HG03457 (cell line): ENCODE results near the gene TDRD7.
"Not testable (repeated sequence)": the region's sequence is repeated elsewhere in the genome, so short reads cannot be mapped to it uniquely, and the experiment has no call there.

Experiments used
- ATAC-seq: cut with Tn5 transposase; IDR thresholded peaks from one replicate; pipeline ENCODE4 v1.9.1; 2021; ENCODE audit warnings: moderate number of reproducible peaks; ENCODE audit not compliant: unreplicated experiment

The TDRD7 gene

DNA sequence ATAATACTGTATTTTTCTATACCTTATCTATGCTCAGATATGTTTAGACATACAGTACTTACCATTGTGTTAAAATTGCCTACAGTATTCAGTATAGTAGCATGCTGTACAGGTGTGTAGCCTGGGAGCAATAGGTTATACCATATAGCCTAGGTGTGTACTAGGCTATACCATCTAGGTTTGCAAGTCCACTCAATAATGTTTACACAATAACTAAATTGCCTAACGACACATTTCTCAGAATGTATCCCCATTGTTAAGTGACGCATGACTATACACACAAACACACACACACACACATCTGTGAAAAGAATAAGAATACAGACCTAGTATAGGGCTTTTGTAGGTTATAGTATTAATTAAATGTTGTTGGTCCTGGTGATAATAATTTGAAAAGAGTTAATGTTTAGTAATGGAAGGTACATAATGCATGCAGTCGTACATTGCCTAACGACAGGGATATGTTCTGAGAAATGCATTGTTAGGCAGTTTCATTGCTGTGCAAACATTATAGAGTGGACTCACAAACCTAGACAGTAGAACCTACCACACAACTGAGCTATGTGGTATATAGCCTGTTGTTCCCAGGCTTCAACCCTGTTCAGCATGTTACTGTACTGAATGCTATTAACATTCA, 13.6 kb downstream of the TDRD7 start:
- ATAC-seq = no peak

DNA sequence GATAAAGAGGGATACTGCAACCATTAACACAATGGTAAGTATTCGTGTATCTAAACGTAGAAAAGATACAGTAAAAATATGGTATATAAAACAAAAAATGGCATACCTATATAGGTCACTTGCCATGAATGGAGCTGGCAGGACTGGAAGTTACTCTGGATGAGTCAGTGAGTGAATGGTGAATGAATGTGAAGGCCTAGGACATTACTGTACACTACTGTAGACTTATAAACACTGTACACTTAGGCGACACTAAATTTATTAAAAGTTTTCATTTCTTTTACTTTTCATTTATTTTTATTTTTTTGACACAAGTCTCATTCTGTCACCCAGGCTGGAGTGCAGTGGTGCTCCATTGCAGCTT, 14.1 kb downstream of the TDRD7 start:
- no peak for ATAC-seq

DNA sequence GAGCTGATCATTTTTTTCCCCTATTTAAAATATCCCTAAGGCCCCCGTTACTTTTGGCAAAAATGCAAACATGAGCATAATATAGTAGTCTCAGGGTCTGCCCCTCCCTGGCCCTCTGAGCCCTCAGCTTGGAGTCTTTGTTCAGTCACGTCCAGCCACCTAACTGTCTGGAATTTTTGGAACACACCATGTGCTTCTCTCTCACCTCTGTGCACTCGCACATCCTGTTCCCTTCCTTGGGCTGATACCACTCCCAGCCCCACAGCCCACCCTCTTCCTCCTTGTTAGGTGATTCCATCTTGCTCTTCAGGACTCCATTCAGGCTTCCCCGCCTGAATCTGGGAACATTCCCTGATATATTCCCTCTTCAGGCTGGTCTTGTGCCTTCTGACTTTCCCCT, 16.0 kb downstream of the TDRD7 start:
- no peak for ATAC-seq

DNA sequence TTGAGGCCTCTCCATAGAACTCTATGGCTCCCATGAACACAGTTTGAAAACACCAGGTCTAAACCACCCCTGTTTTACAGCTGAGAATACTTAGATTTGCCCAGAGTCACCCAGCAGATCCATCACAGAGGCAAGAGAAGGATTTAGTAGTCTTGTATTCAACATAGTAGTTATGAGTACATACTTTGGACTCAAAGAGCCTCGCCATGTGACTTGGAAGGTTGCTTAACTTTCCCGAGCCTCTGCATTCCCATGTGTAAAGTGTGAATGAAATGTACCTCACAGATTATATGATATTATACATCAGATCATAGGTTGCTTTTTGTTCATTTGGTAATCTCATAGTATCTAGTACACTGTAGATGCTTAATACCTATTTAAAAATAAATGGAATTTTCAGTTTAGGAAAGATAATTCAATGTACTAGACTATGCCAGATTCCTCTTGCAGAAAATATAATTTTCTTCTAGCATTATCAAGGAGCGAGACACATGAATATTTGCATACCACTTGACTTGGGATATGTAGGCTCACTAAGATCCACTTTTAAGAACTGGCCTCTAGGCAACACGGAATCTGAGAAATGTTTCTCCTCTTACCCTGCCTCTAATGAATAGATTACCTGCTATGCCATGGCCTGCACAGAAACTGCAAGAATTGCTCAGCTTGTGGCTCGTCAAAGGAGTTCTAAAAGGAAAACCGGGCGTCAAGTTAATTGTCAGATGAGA, 18.6 kb downstream of the TDRD7 start:
- ATAC-seq = no peak

DNA sequence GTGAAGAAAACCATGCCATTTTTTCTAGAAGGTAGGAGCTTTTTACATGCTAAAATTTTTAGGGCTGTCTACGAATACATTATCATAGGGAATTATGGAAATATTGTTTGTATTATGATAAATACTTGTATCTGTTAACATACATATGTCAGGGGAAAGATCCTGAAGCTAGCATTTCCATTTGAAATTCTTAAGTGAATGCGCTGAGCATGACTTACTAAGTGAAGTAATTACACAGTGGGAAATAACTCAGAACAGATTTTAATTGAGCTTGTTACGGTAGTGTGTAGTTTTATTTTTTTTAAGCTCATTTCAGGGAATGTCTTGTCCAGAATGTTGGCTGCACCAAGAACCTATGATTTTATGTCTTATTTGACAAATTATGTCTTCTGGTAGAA, 19.1 kb downstream of the TDRD7 start:
- no peak for ATAC-seq

DNA sequence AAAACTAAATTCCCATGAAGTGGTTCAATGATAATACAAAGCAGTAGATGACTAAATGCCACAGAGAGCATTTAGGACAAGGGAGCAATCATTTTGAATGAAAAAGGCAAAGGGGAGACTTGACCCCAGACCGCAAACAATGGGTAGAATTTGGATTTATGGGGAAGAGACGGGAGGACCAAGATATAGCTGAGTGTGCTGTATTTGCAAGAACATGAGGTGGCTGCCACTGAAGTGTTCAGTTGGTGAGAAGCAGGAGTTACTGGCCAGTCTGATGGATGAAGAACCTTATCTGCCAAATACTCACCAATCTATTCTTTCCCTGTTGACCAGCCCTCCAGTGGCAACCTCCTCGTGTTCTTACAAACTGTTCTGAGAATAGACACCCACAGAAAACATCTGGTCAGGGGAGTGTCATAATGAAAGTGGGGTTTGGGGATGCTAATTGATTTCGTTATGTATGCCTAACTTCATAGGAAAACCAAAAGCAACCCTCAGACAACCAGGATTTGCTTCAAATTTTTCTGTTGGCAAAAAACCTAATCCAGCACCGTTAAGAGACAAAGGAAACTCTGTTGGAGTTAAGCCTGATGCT, 19.8 kb downstream of the TDRD7 start:
- no peak for ATAC-seq

DNA sequence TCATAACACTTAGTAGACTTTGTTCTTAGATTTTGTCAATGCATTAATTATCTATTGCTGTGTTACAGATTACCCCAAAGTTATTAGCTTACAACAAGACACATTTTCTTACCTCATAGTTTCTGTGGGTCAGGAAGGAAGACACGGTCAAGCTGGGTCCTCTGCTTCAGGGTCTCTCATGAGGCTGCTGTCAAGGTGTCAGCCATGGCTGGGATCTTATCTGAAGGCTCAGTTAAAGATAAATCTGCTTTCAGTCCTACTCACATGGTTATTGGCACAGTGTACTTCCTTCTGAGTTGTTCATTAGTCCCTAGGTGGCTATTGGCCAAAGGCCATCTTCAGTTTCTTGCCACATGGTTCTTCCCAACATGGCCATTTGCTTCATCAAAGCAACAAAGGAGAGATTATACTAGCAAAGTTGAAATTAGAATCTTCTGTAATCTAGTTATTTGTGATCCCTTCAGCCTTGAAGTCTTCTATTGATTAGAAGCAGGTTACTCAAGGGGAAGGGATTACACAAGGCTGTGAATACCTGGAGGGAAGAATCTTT, 25.2 kb downstream of the TDRD7 start:
- no peak for ATAC-seq

DNA sequence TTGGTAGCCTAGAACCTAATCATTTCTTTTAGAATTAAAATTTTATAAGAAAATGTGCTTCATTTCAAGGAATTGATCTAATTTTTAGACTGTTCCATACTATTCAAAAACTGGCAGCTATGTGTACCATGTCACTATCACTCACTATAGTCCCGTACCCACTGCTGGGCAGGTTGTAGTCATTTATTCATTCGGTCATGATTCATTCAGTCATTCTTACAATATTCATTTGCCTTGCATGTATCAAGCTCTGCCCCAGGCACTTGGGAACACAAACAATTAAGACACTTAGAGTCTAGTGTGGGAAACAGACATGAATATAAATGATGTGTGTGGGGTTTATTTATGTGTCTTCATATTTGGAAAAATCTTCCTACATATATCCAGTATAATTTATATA, 26.4 kb downstream of the TDRD7 start:
- ATAC-seq = no peak

DNA sequence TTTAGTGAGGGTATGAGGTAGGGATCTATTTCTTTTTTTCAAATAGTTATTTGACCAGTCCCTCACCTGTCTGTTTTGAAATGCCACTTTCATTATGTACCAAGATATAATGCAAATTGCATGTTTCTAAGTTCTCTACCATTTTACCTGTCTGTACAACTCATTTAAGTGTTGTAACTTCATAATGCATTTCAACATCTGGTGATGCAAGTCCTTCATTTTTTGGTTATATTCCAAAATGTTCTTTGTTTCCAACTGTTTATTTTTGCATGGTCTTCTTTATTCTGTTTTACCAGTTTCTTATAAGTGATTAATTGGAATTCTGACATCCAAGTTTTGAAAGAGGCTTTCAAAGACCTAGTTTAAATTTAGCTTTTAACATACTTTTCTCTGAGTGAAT, 26.8 kb downstream of the TDRD7 start:
- ATAC-seq = no peak

DNA sequence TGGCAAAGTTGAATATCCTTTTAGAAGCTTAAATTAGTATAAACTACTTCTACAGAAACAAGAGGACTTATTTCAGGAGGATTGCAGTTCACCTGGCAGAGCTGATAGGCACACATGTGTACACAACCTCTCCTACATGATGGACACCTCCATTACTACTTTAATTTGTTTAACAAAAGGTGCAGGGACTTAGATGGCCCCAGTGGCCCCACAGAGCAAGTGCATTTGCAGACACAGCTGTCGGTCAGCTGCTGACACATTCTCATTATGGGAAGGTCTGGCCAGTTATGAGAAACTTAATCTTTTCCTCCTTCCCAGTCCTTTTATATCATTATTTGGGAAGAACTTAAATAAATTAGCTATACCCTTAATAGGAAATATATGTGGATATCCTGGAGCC, 28.3 kb downstream of the TDRD7 start:
- ATAC-seq = no peak

DNA sequence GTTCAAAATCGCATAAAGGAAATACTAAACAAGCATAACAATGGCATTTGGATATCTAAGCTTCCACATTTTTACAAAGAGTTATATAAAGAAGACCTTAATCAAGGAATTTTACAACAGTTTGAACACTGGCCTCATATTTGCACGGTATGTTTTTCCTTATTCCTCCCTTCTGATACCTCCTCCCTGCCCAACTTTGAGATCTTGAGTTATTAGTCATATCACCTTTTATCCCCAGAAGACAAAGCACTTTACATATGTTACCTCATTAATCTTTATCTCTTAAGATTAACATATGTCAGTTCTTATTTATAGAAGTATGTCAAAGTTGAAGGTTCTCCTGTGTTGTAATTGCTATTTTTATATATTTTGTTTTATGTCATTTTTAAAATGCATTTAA, 29.8 kb downstream of the TDRD7 start:
- no peak for ATAC-seq

DNA sequence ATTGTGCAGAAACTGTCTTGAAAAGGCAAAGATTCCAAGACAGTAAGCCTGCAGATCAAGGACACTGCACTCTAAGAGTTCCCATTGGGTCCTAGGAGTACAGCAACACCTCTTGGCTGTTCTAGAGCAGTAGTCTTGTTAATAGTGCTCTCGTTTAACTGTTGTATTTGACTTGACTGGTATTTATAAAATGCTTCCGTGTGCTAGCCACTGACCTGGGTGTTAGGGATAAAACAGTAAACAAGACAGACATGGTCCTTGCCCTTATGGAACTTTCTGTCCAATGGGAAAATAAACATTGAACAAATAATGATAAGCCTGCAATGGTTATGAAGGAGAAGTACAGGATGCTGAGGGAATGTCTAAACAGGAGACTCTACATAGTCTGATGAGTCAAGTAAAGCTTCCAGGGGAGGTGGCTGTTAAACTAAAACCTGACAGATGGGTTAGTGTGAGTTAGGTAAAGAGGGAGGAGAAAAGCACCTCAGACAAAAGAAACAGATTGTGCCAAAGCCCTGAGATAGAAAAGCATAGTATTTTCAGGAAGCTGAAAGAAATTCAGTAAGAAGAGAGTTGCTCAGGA, 33.3 kb downstream of the TDRD7 start:
- ATAC-seq = no peak

DNA sequence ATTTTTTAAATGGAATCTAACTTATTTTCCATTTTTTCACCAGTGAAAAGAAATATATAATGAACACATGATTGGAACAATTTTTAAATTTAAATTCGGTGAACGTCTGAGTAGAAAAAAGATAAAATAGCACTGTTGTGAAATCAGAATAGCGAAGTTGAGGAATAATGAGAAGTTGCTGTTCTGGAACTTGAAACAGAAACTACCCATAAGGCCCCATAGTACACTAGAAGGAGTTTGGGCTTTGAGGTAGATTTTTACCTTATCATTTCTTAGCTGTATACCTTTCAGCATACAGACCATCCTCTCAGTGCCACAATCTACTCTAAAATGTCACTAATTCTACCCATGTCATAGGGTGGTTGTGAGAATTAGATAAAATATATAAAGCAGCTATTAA, 35.1 kb downstream of the TDRD7 start:
- no peak for ATAC-seq

DNA sequence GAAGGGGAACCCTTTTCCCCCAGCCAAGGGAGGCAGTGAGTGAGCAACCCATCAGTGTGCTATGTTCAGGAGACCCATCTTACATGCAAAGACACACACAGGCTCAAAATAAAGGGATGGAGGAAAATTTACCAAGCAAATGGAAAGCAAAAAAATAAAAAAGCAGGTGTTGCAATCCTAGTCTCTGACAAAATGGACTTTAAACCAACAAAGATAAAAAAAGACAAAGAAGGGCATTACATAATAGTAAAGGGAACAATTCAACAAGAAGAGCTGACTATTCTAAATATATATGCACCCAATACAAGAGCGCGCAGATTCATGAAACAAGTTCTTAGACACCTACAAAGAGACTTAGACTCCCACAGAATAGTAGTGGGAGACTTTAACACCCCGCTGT, 41.7 kb downstream of the TDRD7 start:
- not testable (repeated sequence) for ATAC-seq

DNA sequence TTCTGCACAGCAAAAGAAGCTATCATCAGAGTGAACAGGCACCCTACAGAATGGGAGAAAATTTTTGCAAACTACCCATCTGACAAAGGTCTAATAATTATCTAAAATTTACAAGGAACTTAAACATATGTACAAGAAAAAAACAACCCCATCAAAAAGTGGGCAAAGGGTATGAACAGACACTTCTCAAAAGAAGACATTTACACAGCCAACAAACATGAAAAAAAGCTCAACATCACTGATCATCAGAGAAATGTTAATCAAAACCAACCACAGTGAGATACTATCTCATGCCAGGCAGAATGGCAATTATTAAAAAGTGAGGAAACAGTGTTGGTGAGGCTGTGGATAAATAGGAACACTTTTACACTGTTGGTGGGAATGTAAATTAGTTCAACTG, 44.9 kb downstream of the TDRD7 start:
- not testable (repeated sequence) for ATAC-seq

DNA sequence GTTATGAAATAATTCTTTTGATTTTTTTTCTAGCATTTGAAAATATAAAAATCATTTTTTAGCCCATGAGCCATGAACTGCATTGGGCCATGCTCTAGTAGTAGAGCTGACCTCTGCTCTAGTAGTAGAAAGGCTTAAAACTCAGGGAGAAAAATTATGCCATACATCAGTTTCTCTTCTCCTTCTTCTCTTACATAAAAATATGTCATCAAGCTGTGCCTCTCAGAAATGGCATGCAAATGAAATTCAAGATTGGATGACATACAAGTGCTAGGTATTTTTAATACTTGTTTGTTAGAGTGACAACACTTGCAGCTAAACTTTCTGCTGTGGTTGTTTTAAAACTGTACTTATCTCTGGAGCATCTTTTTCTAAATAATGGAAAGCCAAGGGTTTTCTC, 47.4 kb downstream of the TDRD7 start:
- ATAC-seq = no peak

DNA sequence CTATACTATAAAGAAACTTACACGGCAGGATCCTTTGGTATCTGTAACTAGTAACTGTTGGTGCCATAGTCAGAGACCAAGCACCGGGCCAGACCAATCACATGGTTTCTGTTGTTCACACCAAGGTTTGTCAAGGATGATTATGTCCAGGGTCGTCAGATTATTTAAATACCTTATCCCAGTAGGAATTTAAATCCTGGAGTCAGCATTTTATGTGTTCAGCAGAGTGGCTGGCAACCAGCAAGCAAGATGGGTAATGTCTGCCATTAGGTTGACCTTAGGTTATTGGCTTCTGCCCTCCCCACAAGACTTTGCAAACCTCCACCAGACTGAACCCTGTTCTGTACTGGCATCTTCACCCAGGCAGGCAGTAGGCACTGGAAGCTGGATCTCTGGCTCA, 50.3 kb downstream of the TDRD7 start:
- no peak for ATAC-seq

DNA sequence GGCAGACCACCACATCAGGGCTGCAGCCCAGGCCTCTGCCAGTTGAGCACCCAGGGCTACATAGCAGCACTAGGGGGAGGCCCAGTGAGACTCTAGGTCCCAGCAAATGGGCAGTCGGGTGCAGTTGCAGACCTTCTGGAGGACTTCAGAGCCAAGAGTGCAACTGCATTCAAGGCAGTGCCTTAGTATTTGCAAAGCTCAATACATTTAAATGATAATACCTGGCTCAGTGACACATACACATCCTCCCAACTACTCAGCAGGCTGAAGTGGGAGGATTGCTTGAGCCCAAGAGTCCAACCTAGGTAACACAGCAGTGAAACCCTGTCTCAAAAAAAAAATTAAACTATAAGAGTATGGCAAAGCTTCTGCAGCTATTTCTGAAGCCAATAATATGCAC, 51.0 kb downstream of the TDRD7 start:
- ATAC-seq = no peak

DNA sequence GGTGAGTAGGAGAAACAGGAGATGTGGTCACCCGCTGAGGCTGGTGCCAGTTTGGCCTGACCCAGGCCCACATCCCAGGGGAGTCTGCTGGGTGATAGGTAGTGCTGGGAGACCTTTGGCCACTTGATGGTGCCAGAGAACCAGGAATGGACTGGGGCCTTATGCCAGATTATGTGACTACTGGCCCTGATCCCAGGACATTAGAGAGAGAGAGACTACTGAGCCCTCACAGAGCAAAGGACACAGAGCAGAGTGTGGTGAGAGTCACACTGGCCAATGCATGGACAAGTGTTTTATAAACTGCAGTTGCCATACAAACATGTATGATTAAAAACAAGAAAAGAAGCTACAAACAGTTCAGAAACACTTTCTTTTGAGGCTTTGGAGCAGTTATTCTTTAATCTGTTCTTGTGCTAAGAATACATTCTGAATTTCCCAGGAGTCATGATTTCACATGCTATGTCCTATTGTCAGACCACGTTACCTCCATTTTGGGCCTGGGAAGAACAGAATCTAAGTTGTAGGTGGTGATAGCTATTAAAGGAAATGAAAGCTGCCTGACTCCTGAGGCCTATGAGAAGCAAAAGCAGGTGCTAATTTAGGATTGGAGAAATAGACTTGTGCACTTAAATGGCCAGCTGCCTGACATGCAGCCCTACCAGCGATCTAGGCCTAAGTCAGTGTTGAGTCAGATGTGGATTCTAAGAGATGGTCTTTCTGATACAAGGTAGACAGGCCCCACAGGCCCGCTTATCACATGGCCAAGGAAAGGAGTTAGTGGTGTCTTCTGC, 57.0 kb downstream of the TDRD7 start:
- ATAC-seq = peak; percentile 59

DNA sequence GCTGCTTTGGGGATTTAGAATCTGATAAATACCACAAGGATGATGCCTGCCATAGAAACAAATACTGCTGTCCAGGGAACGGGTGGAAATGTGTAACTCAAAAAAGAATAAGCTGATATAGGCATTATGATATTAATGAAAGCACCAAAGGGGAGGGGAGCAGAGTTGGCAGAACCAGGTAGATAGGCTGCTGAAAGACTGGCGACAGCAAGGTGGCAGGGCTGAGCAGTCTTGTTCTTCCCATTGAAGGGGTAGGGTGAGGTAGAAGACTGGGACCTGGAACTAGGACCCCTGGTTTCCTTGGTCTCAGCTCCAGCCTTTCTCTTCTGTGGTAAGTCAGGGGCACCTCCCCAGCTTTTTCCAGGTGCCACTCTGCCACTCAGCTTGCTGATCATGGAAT, 58.2 kb downstream of the TDRD7 start:
- no peak for ATAC-seq

DNA sequence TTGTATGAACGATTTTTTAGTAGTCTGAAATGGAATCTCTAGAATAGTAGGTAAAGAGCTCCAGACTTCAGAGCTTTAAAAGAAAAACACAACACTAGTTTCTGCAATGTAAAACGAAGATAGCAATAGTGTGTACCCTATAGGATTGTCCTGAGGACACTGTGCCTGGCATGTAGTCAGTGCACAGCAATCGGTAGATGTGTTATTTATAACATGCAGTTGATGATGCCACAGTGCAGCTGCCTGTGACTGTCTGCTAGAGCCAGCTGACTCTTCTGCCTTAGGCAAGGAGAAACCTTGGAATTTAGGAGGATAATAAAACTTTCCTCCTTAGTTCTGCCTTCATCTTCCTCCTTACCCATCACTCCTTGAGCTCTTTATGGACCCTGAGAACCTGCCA, 61.8 kb downstream of the TDRD7 start:
- no peak for ATAC-seq
